Measurements from ENCODE around the gene SLC38A5. TPM values are rescaled to one million over a fixed set of nuclear protein-coding genes. Genes with fewer than 3 reads are reported as not detected.
A peak's percentile ranks its signal among the peaks of the same experiment; 100 is the strongest.

Gene SLC38A5
- total and polyA plus RNA-seq, 7 donors = 1.9 to 68.4 (median 3.9) TPM

GRCh38 chrX:48470833-48471118 lies 716 bp upstream of the SLC38A5 start:
- H3K4me1 ChIP-seq = peaks cover 0 to 19% (median 2%) of the 10 kb centered on the region in 4 donors
- H3K27ac ChIP-seq = no peak overlapping the region
- intact Hi-C loops (cut with DNase I) = loop anchor here (10.0 kb wide), 1 partner anchor 396 kb away; the partner anchor contains the start of gene ZNF630
- H3K36me3 ChIP-seq = no peaks in the 10 kb centered on the region
- WGBS, 2 donors = 88 to 93% methylated on average over 9 of the region's 9 CpGs
- no peak overlapping the region for H3K4me3 ChIP-seq
- no peaks in the 10 kb centered on the region for H3K9me3 ChIP-seq
- TF ChIP-seq EP300 (IDR thresholded peaks at IDR 0.05) = no peak
- DNase-seq = no peak
- no peaks in the 10 kb centered on the region for H3K27me3 ChIP-seq

- Histone ChIP-seq H3K4me1 (peaks cover 0 to 11% (median 0%) of the 10 kb centered on the region in 4 donors), H3K4me3 (peak overlapping the region in 3 of 4 donors; percentile 17 to 28 (median 21)), H3K27me3 (no peaks in the 10 kb centered on the region), H3K27ac (no peak overlapping the region), H3K36me3 (no peaks in the 10 kb centered on the region), H3K9me3 (no peaks in the 10 kb centered on the region)
- TF ChIP-seq CTCF (IDR thresholded peaks at IDR 0.05) (no peak), POLR2AphosphoS5 (IDR thresholded peaks at IDR 0.05) (no peak), EP300 (IDR thresholded peaks at IDR 0.05) (no peak), POLR2A (IDR thresholded peaks at IDR 0.05) (no peak)
- intact Hi-C loops (cut with DNase I) = no loop called here
- peak; percentile 52 for DNase-seq
- WGBS, 2 donors = 9 to 15% methylated on average over 23 of the region's 23 CpGs
Measured at GRCh38 chrX:48468693-48469691, 1.1 kb downstream of the SLC38A5 start.

GRCh38 chrX:48468247-48468671 lies 1.8 kb downstream of the SLC38A5 start:
- no peaks in the 10 kb centered on the region for H3K27me3 ChIP-seq
- WGBS, 2 donors = 2 to 3% methylated on average over 17 to 18 of the region's 18 CpGs
- intact Hi-C loops (cut with DNase I) = no loop called here
- H3K4me1 ChIP-seq = peaks cover 0 to 11% (median 0%) of the 10 kb centered on the region in 4 donors
- DNase-seq = peak; percentile 66
- H3K9me3 ChIP-seq = no peaks in the 10 kb centered on the region
- TF ChIP-seq CTCF (IDR thresholded peaks at IDR 0.05) (no peak), POLR2AphosphoS5 (IDR thresholded peaks at IDR 0.05) (no peak), POLR2A (IDR thresholded peaks at IDR 0.05) (no peak), EP300 (IDR thresholded peaks at IDR 0.05) (no peak)
- H3K27ac ChIP-seq = no peak overlapping the region
- peak overlapping the region; percentile 7 to 28 (median 19) for H3K4me3 ChIP-seq
- H3K36me3 ChIP-seq = no peaks in the 10 kb centered on the region

GRCh38 chrX:48467281-48467761 lies 2.7 kb downstream of the SLC38A5 start:
- Histone ChIP-seq H3K9me3 (no peaks in the 10 kb centered on the region), H3K27ac (no peak overlapping the region), H3K27me3 (no peaks in the 10 kb centered on the region), H3K36me3 (no peaks in the 10 kb centered on the region), H3K4me1 (peaks cover 0 to 11% (median 0%) of the 10 kb centered on the region in 4 donors), H3K4me3 (peak overlapping the region in 1 of 4 donors; percentile 21)
- 68 to 73% methylated on average over 10 of the region's 10 CpGs for WGBS, 2 donors
- no peak for DNase-seq
- no peak for TF ChIP-seq POLR2AphosphoS5 (IDR thresholded peaks at IDR 0.05)
- TF ChIP-seq POLR2A (IDR thresholded peaks at IDR 0.05) = no peak
- no peak for TF ChIP-seq EP300 (IDR thresholded peaks at IDR 0.05)
- TF ChIP-seq CTCF (IDR thresholded peaks at IDR 0.05) = no peak
- intact Hi-C loops (cut with DNase I) = no loop called here

GRCh38 chrX:48466696-48467095 lies 3.4 kb downstream of the SLC38A5 start:
- H3K4me1 ChIP-seq = peaks cover 0 to 11% (median 0%) of the 10 kb centered on the region in 4 donors
- H3K9me3 ChIP-seq = no peaks in the 10 kb centered on the region
- no peak for DNase-seq
- intact Hi-C loops (cut with DNase I) = no loop called here
- no peaks in the 10 kb centered on the region for H3K27me3 ChIP-seq
- 96% methylated on average over 10 of the region's 10 CpGs for WGBS, 2 donors
- H3K4me3 ChIP-seq = no peak overlapping the region
- H3K27ac ChIP-seq = no peak overlapping the region
- no peaks in the 10 kb centered on the region for H3K36me3 ChIP-seq
- TF ChIP-seq POLR2A (IDR thresholded peaks at IDR 0.05) (no peak), EP300 (IDR thresholded peaks at IDR 0.05) (no peak), CTCF (IDR thresholded peaks at IDR 0.05) (no peak), POLR2AphosphoS5 (IDR thresholded peaks at IDR 0.05) (no peak)
